ENCODE results near the gene KRTAP5-6. TPM values are rescaled to one million over a fixed set of nuclear protein-coding genes. Genes with fewer than 3 reads are reported as not detected.

The KRTAP5-6 gene
- total RNA-seq, 3 donors from 2014 or later: not detected

- Histone ChIP-seq H3K27me3 (peaks cover 0 to 74% of the 10 kb centered on the region in 2 donors), H3K27ac (no peak overlapping the region), H3K4me3 (no peak overlapping the region), H3K36me3 (no peaks in the 10 kb centered on the region), H3K9me3 (peaks cover 0 to 10% of the 10 kb centered on the region in 2 donors), H3K4me1 (peaks cover 0 to 7% of the 10 kb centered on the region in 2 donors)
- no peak for DNase-seq (ENCODE audit: low spot score in 2 of 2)
- TF ChIP-seq CTCF (IDR thresholded peaks at IDR 0.05) (no peak), POLR2AphosphoS5 (IDR thresholded peaks at IDR 0.05) (no peak), POLR2A (IDR thresholded peaks at IDR 0.05) (no peak)
- intact Hi-C loops (cut with DNase I; ENCODE audit: low total_unique reads): no loop called here
Measured at GRCh38 chr11:1734641-1735081, 37.7 kb downstream of the KRTAP5-6 start.

DNA sequence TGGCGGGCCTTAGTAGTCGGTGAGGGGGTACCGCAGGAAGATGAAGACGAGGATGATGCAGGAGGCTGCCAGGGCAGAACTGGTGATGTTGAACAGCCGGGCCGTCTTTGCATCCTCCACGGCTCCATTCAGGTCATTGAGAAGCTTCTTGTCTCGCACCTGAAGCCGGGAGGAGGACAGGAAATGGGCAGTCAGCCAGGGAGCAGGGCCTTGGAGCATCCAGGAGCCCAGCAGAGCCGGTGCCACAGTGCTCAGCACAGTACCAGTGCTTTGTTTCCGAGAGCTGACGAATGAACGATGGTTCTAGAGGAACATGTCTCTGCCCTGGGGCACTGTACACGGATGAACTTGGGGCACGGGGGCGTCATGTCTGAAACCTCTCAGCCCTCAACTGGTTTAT is 38.3 kb downstream of the KRTAP5-6 start:
- peaks cover 0 to 10% of the 10 kb centered on the region in 2 donors for H3K9me3 ChIP-seq
- no peak overlapping the region for H3K4me3 ChIP-seq
- H3K27me3 ChIP-seq: peaks cover 0 to 68% of the 10 kb centered on the region in 2 donors
- H3K27ac ChIP-seq: no peak overlapping the region
- no peak for TF ChIP-seq CTCF (IDR thresholded peaks at IDR 0.05)
- no peaks in the 10 kb centered on the region for H3K36me3 ChIP-seq
- intact Hi-C loops (cut with DNase I; ENCODE audit: low total_unique reads): no loop called here
- peaks cover 0 to 7% of the 10 kb centered on the region in 2 donors for H3K4me1 ChIP-seq
- no peak for DNase-seq (ENCODE audit: low spot score in 2 of 2)

DNA sequence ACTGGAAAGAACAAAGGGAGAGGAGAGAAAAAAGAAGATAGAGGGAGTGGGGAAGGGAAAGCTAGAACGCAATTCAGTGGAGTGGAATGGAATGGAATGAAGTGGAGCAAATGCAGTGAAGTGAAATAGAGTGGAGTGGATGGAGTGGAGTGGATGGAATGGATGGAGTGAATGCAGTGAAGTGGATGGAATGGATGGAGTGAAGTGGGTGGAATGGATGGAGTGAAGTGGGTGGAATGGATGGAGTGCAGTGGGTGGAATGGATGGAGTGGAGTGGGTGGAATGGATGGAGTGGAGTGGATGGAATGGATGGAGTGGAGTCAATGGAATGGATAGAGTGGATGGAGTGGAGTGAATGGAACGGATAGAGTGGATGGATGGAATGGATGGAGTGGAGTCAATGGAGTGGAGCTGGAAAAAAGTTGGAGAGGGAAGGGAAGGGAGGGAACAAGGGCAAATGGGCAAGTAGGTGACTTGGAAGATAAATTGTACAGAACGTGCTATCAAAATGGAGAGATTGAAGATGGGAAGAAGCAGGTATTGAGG is 39.5 kb downstream of the KRTAP5-6 start:
- Histone ChIP-seq H3K27me3 (peaks cover 0 to 58% of the 10 kb centered on the region in 2 donors), H3K27ac (no peak overlapping the region), H3K9me3 (peaks cover 0 to 10% of the 10 kb centered on the region in 2 donors), H3K4me3 (no peak overlapping the region), H3K4me1 (peaks cover 0 to 7% of the 10 kb centered on the region in 2 donors), H3K36me3 (no peaks in the 10 kb centered on the region)
- TF ChIP-seq POLR2A (IDR thresholded peaks at IDR 0.05): no peak
- no peak for TF ChIP-seq CTCF (IDR thresholded peaks at IDR 0.05)
- TF ChIP-seq POLR2AphosphoS5 (IDR thresholded peaks at IDR 0.05): no peak
- no peak for DNase-seq (ENCODE audit: low spot score in 2 of 2)
- intact Hi-C loops (cut with DNase I; ENCODE audit: low total_unique reads): no loop called here

DNA sequence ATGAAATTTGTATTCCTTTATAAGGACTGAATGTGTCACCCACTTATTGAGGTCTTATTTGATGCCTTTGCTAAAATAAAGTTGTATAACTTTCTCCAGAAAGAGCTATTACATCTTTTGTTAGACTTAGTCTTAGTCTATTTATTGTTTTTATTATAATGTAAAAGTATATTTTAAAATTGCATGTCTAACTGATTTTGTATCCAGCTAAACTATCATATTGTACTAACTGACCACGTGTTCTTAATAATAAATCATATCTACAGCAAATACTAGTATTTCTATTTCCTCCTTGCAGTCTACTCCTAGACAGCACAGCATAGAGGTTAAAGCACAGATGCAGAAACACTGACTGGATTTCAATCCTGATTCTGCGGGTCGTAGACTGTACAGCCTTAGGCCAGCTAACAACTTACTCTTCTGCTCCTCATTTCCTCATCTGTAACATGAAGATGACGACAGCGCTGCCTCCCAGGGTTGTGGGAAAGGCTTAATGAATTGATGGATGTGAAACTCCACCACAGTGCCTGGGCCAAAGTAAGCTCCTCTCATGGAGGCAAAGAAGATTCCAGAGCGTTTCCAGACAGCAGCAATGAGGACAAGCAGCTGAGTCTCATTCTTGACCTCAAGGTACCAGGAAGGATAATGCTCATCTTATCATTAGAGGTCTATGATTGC is 40.2 kb downstream of the KRTAP5-6 start:
- H3K4me3 ChIP-seq: no peak overlapping the region
- intact Hi-C loops (cut with DNase I; ENCODE audit: low total_unique reads): no loop called here
- no peak for DNase-seq (ENCODE audit: low spot score in 2 of 2)
- no peaks in the 10 kb centered on the region for H3K36me3 ChIP-seq
- H3K27me3 ChIP-seq: peaks cover 0 to 53% of the 10 kb centered on the region in 2 donors
- no peak overlapping the region for H3K27ac ChIP-seq
- peaks cover 0 to 10% of the 10 kb centered on the region in 2 donors for H3K9me3 ChIP-seq
- TF ChIP-seq POLR2AphosphoS5 (IDR thresholded peaks at IDR 0.05) (no peak), CTCF (IDR thresholded peaks at IDR 0.05) (no peak), POLR2A (IDR thresholded peaks at IDR 0.05) (no peak)
- peaks cover 0 to 4% of the 10 kb centered on the region in 2 donors for H3K4me1 ChIP-seq

GRCh38 chr11:1738380-1738779 is 41.4 kb downstream of the KRTAP5-6 start:
- intact Hi-C loops (cut with DNase I; ENCODE audit: low total_unique reads): no loop called here
- peaks cover 0 to 42% of the 10 kb centered on the region in 2 donors for H3K27me3 ChIP-seq

More at GRCh38 chr11:1738380-1738779, 41.4 kb downstream of the KRTAP5-6 start:
- Histone ChIP-seq H3K9me3 (peaks cover 0 to 10% of the 10 kb centered on the region in 2 donors), H3K4me3 (no peak overlapping the region), H3K27ac (no peak overlapping the region), H3K4me1 (no peaks in the 10 kb centered on the region), H3K36me3 (no peaks in the 10 kb centered on the region)
- DNase-seq (ENCODE audit: low spot score in 2 of 2): peak in 1 of 2 donors; percentile 27
- no peak for TF ChIP-seq CTCF (IDR thresholded peaks at IDR 0.05)
- no peak for TF ChIP-seq POLR2AphosphoS5 (IDR thresholded peaks at IDR 0.05)
- no peak for TF ChIP-seq POLR2A (IDR thresholded peaks at IDR 0.05)
